GM23338 (cell line): Measurements from ENCODE around the gene MYO9A. TPM values are rescaled to one million over a fixed set of nuclear protein-coding genes. Genes with fewer than 3 reads are reported as not detected.

Experiments used
- ATAC-seq: fragments of 200-7000 bp; cut with Tn5 transposase; 3 replicates; pipeline ENCODE4 v1.9.1; 2020
- DNase-seq: peaks from one replicate; pipeline ENCODE4 v3.0.0-alpha.2; 2015; ENCODE audit warnings: low spot score
- H2AFZ ChIP-seq: fragments of 200-600 bp; sonication (generic); 2 replicates; pipeline ENCODE4 v1.8.0; 2016; ENCODE audit warnings: antibody characterized with exemption, mild to moderate bottlenecking, moderate library complexity
- H3F3A ChIP-seq: fragments of 200-600 bp; sonication (generic); replicated peaks from 2 replicates; pipeline ENCODE4 v1.8.0; 2017; ENCODE audit warnings: antibody characterized with exemption, mixed run types, low read depth
- H3K27ac ChIP-seq: fragments of 200-600 bp; sonication (generic); 2 replicates; pipeline ENCODE4 v1.6.1; 2016; ENCODE audit warnings: low read depth
- H3K27me3 ChIP-seq: fragments of 200-600 bp; sonication (generic); 2 replicates; pipeline ENCODE4 v1.8.0; 2016; ENCODE audit warnings: mild to moderate bottlenecking, mixed run types, moderate library complexity; ENCODE audit not compliant: insufficient read depth
- H3K36me3 ChIP-seq: fragments of 200-600 bp; sonication (generic); 2 replicates; pipeline ENCODE4 v1.8.0; 2016; ENCODE audit warnings: mild to moderate bottlenecking; ENCODE audit not compliant: insufficient read depth
- H3K4me1 ChIP-seq: fragments of 200-600 bp; sonication (generic); 2 replicates; pipeline ENCODE4 v1.8.0; 2016; ENCODE audit warnings: mild to moderate bottlenecking, moderate library complexity; ENCODE audit not compliant: insufficient read depth
- H3K4me2 ChIP-seq: fragments of 200-600 bp; sonication (generic); 2 replicates; pipeline ENCODE4 v1.7.1; 2017; ENCODE audit warnings: mixed run types
- H3K4me3 ChIP-seq: fragments of 200-600 bp; sonication (generic); 2 replicates; pipeline ENCODE4 v1.6.1; 2016; ENCODE audit warnings: mixed run types
- H3K79me2 ChIP-seq: fragments of 200-600 bp; sonication (generic); replicated peaks from 2 replicates; pipeline ENCODE4 v1.8.0; 2017; ENCODE audit warnings: mild to moderate bottlenecking; ENCODE audit not compliant: insufficient read depth
- H3K9me2 ChIP-seq: fragments of 200-600 bp; sonication (generic); 2 replicates; pipeline ENCODE4 v1.8.0; 2017; ENCODE audit not compliant: insufficient read depth
- H4K20me1 ChIP-seq: fragments of 200-600 bp; sonication (generic); replicated peaks from 2 replicates; pipeline ENCODE4 v1.8.0; 2017; ENCODE audit warnings: mild to moderate bottlenecking; ENCODE audit not compliant: insufficient read depth
- H3K27ac Mint-ChIP-seq: 2 replicates; pipeline ENCODE4 v1.8.0; 2020; ENCODE audit warnings: inconsistent platforms, mild to moderate bottlenecking, moderate library complexity, mixed read lengths
- H3K27me3 Mint-ChIP-seq: 3 replicates; pipeline ENCODE4 v1.8.0; 2022; ENCODE audit warnings: low read depth, mild to moderate bottlenecking, moderate library complexity, mixed read lengths, inconsistent platforms; ENCODE audit not compliant: insufficient read depth, poor library complexity
- H3K36me3 Mint-ChIP-seq: 3 replicates; pipeline ENCODE4 v1.8.0; 2021; ENCODE audit warnings: low read depth, mild to moderate bottlenecking, inconsistent platforms, moderate library complexity, mixed read lengths
- H3K4me1 Mint-ChIP-seq: 3 replicates; pipeline ENCODE4 v1.8.0; 2020; ENCODE audit warnings: mild to moderate bottlenecking, inconsistent platforms, mixed read lengths
- H3K4me3 Mint-ChIP-seq: 3 replicates; pipeline ENCODE4 v1.8.0; 2021; ENCODE audit warnings: moderate library complexity, mild to moderate bottlenecking, inconsistent platforms, mixed read lengths
- H3K9me3 Mint-ChIP-seq: 3 replicates; pipeline ENCODE4 v1.8.0; 2020; ENCODE audit warnings: moderate library complexity, mild to moderate bottlenecking, inconsistent platforms, mixed read lengths
- CREB1 ChIP-seq: fragments of 250-450 bp; sonication (Bioruptor Pico); IDR thresholded peaks from 2 replicates; pipeline ENCODE4 v1.5.0; 2020; ENCODE audit warnings: low read depth, mild to moderate bottlenecking, moderate library complexity
- EZH2 ChIP-seq: fragments of 200-600 bp; sonication (generic); IDR thresholded peaks from one replicate; pipeline ENCODE4 v1.8.0; 2017; ENCODE audit warnings: antibody characterized with exemption, mild to moderate bottlenecking, low read depth; ENCODE audit not compliant: unreplicated experiment
- EZH2phosphoT487 ChIP-seq: fragments of 200-600 bp; sonication (generic); IDR thresholded peaks from one replicate; pipeline ENCODE4 v1.8.1; 2018; ENCODE audit warnings: antibody characterized with exemption; ENCODE audit not compliant: unreplicated experiment
- JUNB ChIP-seq: IDR thresholded peaks from one replicate; pipeline ENCODE4 v1.6.1; 2016; ENCODE audit warnings: antibody characterized with exemption; ENCODE audit not compliant: unreplicated experiment
- NANOG ChIP-seq: IDR thresholded peaks from 2 replicates; pipeline ENCODE4 v1.6.1; 2016; ENCODE audit warnings: antibody characterized with exemption, borderline replicate concordance
- POLR2AphosphoS5 ChIP-seq: IDR thresholded peaks from 2 replicates; pipeline ENCODE4 v1.6.1; 2016; ENCODE audit warnings: antibody characterized with exemption, low read depth
- STAT1 ChIP-seq: IDR thresholded peaks from one replicate; pipeline ENCODE4 v1.6.1; 2016; ENCODE audit warnings: antibody characterized with exemption; ENCODE audit not compliant: unreplicated experiment
- ZNF114 ChIP-seq: fragments of 250-450 bp; sonication (Bioruptor Pico); IDR thresholded peaks from 2 replicates; pipeline ENCODE4 v1.5.0; 2020; ENCODE audit warnings: mild to moderate bottlenecking, moderate library complexity
- ZNF331 ChIP-seq: fragments of 250-450 bp; sonication (Bioruptor Pico); IDR thresholded peaks from 2 replicates; pipeline ENCODE4 v1.5.0; 2020; ENCODE audit warnings: low read depth, mild to moderate bottlenecking, moderate library complexity
- polyA plus RNA-seq: library from polyadenylated mRNA; unstranded; fragments of >200 nt; fragmentation: Nextera tagmentation; extraction: Ambion mirVana; gene quantifications from 2 replicates; pipeline ENCODE4 v1.2.1, GENCODE V29; 2016
- total RNA-seq: library from RNA; depleted of rRNA; stranded (reverse); fragments of >200 nt; shearing (Covaris generic); gene quantifications from 2 replicates; pipeline ENCODE4 v1.2.3, GENCODE V29; 2014
- TF ChIP-seq, protein P1 (sequence below), 2 experiments: fragments of 200-600 bp in 1 of 2; sonication (generic) in 1 of 2; conservative IDR thresholded peaks; 2 replicates each; pipeline versions ENCODE4 v1.5.1 to v1.6.1; 2016 to 2017; ENCODE audit warnings: antibody characterized with exemption in 2 of 2, low read depth in 2 of 2, mild to moderate bottlenecking in 2 of 2, moderate library complexity in 1 of 2
- TF ChIP-seq, protein P2 (sequence below): IDR thresholded peaks from one replicate; pipeline ENCODE4 v1.6.1; 2018; ENCODE audit warnings: antibody characterized with exemption; ENCODE audit not compliant: unreplicated experiment
- TF ChIP-seq, protein P3 (sequence below): fragments of 250-450 bp; sonication (Bioruptor Pico); IDR thresholded peaks from 2 replicates; pipeline ENCODE4 v1.5.0; 2020; ENCODE audit warnings: mild to moderate bottlenecking, moderate library complexity
- TF ChIP-seq, protein P4 (sequence below): IDR thresholded peaks from 2 replicates; pipeline ENCODE4 v1.6.1; 2016; ENCODE audit warnings: antibody characterized with exemption

MYO9A gene
- total and polyA plus RNA-seq, 2 experiments from 2014 or later: 11.6 to 32.8 TPM

GRCh38 chr15:71786673-71787072, 331.3 kb downstream of the MYO9A start:
- Histone ChIP-seq H3K4me2 (no peak overlapping the region), H3K27me3 (no peaks in the 10 kb centered on the region), H3K79me2 (no peaks in the 10 kb centered on the region), H3F3A (no peaks in the 10 kb centered on the region), H3K9me2 (no peaks in the 10 kb centered on the region), H3K27ac (no peak overlapping the region), H3K4me1 (no peaks in the 10 kb centered on the region), H3K4me3 (no peak overlapping the region), H3K36me3 (no peaks in the 10 kb centered on the region), H2AFZ (no peak overlapping the region), H4K20me1 (no peaks in the 10 kb centered on the region)
- DNase-seq (no peak), ATAC-seq (no peak)
- no peak overlapping the region for H3K27ac Mint-ChIP-seq
- no peak overlapping the region for H3K4me3 Mint-ChIP-seq
- H3K9me3 Mint-ChIP-seq: no peaks in the 10 kb centered on the region
- H3K4me1 Mint-ChIP-seq: 0 out of 3 replicates have a peak, but pooled peaks cover 2% of the 10 kb centered on the region
- TF ChIP-seq ZNF331 (CRISPR knock-in tag) (no peak), JUNB (no peak), POLR2AphosphoS5 (no peak), CREB1 (CRISPR knock-in tag) (no peak), EZH2phosphoT487 (no peak), STAT1 (no peak), ZNF114 (CRISPR knock-in tag) (no peak), EZH2 (no peak), NANOG (no peak)
- TF ChIP-seq, protein P1, sequence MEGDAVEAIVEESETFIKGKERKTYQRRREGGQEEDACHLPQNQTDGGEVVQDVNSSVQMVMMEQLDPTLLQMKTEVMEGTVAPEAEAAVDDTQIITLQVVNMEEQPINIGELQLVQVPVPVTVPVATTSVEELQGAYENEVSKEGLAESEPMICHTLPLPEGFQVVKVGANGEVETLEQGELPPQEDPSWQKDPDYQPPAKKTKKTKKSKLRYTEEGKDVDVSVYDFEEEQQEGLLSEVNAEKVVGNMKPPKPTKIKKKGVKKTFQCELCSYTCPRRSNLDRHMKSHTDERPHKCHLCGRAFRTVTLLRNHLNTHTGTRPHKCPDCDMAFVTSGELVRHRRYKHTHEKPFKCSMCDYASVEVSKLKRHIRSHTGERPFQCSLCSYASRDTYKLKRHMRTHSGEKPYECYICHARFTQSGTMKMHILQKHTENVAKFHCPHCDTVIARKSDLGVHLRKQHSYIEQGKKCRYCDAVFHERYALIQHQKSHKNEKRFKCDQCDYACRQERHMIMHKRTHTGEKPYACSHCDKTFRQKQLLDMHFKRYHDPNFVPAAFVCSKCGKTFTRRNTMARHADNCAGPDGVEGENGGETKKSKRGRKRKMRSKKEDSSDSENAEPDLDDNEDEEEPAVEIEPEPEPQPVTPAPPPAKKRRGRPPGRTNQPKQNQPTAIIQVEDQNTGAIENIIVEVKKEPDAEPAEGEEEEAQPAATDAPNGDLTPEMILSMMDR (conservative IDR thresholded peaks at IDR 0.05; ENCODE audit: low read depth in 2 of 2): no peak
- TF ChIP-seq, protein P2, sequence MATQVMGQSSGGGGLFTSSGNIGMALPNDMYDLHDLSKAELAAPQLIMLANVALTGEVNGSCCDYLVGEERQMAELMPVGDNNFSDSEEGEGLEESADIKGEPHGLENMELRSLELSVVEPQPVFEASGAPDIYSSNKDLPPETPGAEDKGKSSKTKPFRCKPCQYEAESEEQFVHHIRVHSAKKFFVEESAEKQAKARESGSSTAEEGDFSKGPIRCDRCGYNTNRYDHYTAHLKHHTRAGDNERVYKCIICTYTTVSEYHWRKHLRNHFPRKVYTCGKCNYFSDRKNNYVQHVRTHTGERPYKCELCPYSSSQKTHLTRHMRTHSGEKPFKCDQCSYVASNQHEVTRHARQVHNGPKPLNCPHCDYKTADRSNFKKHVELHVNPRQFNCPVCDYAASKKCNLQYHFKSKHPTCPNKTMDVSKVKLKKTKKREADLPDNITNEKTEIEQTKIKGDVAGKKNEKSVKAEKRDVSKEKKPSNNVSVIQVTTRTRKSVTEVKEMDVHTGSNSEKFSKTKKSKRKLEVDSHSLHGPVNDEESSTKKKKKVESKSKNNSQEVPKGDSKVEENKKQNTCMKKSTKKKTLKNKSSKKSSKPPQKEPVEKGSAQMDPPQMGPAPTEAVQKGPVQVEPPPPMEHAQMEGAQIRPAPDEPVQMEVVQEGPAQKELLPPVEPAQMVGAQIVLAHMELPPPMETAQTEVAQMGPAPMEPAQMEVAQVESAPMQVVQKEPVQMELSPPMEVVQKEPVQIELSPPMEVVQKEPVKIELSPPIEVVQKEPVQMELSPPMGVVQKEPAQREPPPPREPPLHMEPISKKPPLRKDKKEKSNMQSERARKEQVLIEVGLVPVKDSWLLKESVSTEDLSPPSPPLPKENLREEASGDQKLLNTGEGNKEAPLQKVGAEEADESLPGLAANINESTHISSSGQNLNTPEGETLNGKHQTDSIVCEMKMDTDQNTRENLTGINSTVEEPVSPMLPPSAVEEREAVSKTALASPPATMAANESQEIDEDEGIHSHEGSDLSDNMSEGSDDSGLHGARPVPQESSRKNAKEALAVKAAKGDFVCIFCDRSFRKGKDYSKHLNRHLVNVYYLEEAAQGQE: no peak
- TF ChIP-seq, protein P3, sequence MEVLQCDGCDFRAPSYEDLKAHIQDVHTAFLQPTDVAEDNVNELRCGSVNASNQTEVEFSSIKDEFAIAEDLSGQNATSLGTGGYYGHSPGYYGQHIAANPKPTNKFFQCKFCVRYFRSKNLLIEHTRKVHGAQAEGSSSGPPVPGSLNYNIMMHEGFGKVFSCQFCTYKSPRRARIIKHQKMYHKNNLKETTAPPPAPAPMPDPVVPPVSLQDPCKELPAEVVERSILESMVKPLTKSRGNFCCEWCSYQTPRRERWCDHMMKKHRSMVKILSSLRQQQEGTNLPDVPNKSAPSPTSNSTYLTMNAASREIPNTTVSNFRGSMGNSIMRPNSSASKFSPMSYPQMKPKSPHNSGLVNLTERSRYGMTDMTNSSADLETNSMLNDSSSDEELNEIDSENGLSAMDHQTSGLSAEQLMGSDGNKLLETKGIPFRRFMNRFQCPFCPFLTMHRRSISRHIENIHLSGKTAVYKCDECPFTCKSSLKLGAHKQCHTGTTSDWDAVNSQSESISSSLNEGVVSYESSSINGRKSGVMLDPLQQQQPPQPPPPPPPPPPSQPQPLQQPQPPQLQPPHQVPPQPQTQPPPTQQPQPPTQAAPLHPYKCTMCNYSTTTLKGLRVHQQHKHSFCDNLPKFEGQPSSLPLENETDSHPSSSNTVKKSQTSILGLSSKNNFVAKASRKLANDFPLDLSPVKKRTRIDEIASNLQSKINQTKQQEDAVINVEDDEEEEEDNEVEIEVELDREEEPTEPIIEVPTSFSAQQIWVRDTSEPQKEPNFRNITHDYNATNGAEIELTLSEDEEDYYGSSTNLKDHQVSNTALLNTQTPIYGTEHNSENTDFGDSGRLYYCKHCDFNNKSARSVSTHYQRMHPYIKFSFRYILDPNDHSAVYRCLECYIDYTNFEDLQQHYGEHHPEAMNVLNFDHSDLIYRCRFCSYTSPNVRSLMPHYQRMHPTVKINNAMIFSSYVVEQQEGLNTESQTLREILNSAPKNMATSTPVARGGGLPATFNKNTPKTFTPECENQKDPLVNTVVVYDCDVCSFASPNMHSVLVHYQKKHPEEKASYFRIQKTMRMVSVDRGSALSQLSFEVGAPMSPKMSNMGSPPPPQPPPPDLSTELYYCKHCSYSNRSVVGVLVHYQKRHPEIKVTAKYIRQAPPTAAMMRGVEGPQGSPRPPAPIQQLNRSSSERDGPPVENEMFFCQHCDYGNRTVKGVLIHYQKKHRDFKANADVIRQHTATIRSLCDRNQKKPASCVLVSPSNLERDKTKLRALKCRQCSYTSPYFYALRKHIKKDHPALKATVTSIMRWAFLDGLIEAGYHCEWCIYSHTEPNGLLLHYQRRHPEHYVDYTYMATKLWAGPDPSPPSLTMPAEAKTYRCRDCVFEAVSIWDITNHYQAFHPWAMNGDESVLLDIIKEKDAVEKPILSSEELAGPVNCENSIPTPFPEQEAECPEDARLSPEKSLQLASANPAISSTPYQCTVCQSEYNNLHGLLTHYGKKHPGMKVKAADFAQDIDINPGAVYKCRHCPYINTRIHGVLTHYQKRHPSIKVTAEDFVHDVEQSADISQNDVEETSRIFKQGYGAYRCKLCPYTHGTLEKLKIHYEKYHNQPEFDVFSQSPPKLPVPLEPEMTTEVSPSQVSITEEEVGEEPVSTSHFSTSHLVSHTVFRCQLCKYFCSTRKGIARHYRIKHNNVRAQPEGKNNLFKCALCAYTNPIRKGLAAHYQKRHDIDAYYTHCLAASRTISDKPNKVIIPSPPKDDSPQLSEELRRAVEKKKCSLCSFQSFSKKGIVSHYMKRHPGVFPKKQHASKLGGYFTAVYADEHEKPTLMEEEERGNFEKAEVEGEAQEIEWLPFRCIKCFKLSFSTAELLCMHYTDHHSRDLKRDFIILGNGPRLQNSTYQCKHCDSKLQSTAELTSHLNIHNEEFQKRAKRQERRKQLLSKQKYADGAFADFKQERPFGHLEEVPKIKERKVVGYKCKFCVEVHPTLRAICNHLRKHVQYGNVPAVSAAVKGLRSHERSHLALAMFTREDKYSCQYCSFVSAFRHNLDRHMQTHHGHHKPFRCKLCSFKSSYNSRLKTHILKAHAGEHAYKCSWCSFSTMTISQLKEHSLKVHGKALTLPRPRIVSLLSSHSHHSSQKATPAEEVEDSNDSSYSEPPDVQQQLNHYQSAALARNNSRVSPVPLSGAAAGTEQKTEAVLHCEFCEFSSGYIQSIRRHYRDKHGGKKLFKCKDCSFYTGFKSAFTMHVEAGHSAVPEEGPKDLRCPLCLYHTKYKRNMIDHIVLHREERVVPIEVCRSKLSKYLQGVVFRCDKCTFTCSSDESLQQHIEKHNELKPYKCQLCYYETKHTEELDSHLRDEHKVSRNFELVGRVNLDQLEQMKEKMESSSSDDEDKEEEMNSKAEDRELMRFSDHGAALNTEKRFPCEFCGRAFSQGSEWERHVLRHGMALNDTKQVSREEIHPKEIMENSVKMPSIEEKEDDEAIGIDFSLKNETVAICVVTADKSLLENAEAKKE (CRISPR knock-in tag): no peak
- TF ChIP-seq, protein P4, sequence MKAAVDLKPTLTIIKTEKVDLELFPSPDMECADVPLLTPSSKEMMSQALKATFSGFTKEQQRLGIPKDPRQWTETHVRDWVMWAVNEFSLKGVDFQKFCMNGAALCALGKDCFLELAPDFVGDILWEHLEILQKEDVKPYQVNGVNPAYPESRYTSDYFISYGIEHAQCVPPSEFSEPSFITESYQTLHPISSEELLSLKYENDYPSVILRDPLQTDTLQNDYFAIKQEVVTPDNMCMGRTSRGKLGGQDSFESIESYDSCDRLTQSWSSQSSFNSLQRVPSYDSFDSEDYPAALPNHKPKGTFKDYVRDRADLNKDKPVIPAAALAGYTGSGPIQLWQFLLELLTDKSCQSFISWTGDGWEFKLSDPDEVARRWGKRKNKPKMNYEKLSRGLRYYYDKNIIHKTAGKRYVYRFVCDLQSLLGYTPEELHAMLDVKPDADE: no peak
- peaks cover 3% of the 10 kb centered on the region for H3K27me3 Mint-ChIP-seq
- H3K36me3 Mint-ChIP-seq: no peaks in the 10 kb centered on the region
